GM12872 (cell line): ENCODE results near the gene SRP19.

ENCODE experiments used
- CTCF ChIP-seq: IDR thresholded peaks from 3 replicates; pipeline ENCODE4 v1.5.1; 2011; ENCODE audit warnings: low read depth, mild to moderate bottlenecking, low read length, moderate library complexity; ENCODE audit not compliant: insufficient read depth

Gene SRP19

GRCh38 chr5:112870966-112871365, 9.9 kb downstream of the SRP19 start:
- no peak for TF ChIP-seq CTCF

- no peak for TF ChIP-seq CTCF
Measured at GRCh38 chr5:112876362-112876761, 15.3 kb downstream of the SRP19 start.

- TF ChIP-seq CTCF: no peak
Measured at GRCh38 chr5:112878101-112878500, 17.0 kb downstream of the SRP19 start.

- TF ChIP-seq CTCF: no peak
Measured at GRCh38 chr5:112878760-112879159, 17.7 kb downstream of the SRP19 start.

- TF ChIP-seq CTCF: no peak
Measured at GRCh38 chr5:112880219-112880964, 19.3 kb downstream of the SRP19 start.

- no peak for TF ChIP-seq CTCF
Measured at GRCh38 chr5:112883192-112883591, 22.1 kb downstream of the SRP19 start.

GRCh38 chr5:112885001-112885400, 23.9 kb downstream of the SRP19 start:
- TF ChIP-seq CTCF: no peak
